GM18858 (cell line): ENCODE measurements around the gene FBXO24.

ENCODE experiments used
- ATAC-seq: cut with Tn5 transposase; IDR thresholded peaks from one replicate; pipeline ENCODE4 v1.9.1; 2021; ENCODE audit not compliant: unreplicated experiment

The FBXO24 gene

DNA sequence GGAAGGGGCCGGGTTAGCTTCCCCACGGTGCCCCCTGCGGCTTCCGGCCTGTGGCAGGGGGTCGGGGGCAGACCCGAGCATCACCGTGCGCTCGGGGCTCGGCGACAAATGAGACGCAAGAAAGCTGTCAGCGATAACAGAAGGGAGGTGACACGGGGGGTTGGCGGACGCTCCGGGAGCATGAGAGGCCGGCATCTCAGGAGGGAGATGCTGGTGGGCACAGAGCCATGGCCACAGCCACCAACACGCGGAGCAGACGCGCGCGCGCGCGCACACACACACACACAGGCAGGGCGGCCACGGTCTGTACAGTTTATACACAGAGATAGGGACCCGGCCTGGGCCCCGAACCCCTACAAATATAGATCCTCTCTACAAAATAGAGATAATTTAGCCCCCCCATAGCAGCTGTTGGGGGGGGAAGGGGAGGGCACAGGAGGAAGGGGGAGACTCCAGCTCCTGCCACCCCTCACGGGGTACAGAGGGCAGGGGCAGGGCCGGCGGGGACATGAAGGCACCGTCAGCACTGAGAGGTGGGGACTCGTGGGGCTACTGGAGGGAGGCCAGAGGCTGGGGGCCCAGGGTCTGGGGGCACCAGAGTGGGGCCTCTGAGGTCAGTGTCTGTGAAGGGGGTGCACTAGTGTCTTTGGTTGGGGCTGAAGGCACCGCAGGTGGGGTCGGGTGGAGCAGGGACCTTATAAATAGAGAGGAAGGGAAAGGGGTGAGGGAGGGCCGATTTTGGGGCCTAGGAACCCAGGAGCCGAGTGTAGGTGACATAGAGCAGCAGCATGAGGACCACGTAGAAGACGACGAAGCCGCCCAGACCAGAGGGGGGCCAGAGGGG is 11.5 kb upstream of the FBXO24 start:
- no peak for ATAC-seq

DNA sequence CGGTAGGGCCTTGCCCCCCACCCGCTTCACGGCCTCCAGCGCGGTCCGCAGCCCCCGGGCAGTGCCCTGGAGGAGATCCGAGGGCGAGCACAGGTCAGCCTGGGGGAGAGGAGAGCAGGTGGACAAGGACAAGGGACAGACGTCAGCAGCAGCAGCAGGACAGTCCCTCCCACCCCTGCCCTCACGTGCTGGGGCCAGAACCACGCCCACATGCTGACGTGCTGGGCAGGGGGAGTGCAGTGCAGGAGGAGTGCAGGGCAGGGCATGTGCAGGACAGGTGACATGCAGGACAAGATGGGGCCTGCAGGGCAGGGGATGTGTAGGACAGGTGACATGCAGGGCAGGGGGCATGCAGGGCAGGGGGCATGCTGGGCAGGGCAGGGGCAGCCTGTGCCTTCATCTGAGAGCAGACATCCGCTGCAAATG is 10.9 kb upstream of the FBXO24 start:
- ATAC-seq = no peak

DNA sequence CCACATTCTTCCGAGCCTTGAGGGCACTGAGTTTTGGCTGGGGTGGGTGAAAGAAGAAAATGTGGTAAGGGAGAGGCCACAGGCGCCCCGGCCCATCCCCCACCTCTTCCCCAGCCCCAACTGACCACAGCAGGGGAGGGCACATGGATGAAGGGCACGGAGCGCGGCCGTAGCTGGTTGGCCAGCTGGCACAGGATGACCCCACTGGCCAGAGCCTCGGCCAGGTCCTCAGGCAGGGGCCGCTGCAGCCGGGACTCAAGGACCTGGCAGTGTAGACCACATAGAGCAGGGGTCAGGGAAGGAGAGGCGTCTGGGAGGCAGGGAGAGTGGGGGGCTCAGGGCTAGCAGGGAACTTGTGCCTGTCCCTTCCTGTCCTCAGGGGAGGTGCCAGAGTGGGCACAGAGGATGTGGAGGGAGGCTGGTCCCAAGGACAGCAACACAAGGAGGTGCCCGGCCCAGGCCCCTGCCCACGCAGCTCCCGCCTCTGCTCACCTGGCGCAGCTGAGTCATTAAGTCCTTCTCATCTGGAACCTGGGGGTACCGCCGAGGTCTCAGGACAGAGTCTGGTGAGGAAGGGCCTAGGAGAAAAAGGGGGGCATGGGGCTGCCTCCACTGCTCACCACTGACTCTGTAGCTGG is 10.3 kb upstream of the FBXO24 start:
- no peak for ATAC-seq

DNA sequence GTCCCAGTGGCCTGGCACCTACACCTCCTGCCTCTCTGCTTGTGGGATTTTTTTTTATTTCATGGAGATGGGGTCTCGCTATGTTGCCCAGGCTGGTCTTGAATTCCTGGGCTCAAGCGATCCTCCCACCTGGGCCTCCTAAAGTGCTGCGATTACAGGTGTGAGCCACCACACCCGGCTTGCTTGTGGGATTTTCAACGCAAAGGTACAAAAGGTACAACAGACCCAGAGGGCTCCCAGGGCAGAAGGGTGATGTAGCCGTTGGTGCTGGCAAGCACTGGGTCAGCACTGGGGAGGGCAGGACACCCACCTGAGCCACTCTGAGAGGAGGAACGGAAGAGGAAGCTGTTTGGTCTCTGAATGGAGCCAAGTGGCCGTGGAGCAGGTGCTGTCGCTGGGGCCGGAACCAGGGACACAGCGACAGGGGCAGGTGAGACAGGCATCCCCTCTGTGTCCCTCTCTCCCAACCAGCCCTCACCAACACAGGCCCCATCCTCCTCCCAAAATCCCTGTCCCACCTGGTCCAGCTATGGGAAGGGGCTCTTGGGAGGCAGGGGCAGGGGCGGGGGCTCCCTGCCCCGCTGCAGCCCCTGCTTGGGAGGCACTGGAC is 9.6 kb upstream of the FBXO24 start:
- no peak for ATAC-seq

DNA sequence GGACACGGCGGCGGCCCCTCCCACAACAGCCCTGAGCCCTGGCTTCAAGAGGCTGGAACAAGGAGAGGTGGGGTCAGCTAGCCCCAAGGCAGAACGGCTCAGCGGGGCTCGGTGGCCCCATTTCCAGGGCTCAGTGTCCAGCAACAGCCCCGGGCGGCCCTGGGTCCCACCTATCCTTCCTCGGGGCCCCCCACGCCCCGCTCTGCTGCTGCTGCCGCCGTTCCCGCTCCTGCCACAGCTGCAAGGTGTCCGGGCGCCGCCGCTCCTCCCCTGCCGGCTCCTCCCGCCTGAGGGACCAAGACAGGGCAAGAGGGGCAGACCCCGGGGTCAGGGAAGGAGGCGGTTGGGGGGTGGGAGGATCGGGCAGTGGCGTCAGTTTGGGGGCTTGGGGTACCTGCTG is 9.0 kb upstream of the FBXO24 start:
- no peak for ATAC-seq

DNA sequence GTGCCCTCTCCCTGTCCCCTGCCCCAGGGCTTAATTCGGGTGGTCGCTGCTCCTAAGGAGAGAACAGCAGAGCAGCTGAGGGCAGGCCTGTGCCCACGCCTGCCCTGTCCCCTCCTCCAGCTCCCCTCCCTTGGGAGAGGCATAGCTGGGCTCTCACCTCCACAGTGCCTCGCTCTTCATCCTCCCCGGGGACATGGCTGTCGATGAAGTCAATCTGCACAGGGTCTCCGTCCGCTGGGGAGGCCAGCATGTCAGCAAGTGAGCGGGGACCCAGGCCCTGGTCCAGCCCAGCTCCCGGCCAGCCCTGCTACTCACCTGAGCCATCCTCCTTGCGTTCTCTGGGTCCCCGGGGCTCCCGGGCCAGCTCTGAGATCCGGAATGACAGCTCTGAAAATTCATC is 8.6 kb upstream of the FBXO24 start:
- ATAC-seq = no peak

DNA sequence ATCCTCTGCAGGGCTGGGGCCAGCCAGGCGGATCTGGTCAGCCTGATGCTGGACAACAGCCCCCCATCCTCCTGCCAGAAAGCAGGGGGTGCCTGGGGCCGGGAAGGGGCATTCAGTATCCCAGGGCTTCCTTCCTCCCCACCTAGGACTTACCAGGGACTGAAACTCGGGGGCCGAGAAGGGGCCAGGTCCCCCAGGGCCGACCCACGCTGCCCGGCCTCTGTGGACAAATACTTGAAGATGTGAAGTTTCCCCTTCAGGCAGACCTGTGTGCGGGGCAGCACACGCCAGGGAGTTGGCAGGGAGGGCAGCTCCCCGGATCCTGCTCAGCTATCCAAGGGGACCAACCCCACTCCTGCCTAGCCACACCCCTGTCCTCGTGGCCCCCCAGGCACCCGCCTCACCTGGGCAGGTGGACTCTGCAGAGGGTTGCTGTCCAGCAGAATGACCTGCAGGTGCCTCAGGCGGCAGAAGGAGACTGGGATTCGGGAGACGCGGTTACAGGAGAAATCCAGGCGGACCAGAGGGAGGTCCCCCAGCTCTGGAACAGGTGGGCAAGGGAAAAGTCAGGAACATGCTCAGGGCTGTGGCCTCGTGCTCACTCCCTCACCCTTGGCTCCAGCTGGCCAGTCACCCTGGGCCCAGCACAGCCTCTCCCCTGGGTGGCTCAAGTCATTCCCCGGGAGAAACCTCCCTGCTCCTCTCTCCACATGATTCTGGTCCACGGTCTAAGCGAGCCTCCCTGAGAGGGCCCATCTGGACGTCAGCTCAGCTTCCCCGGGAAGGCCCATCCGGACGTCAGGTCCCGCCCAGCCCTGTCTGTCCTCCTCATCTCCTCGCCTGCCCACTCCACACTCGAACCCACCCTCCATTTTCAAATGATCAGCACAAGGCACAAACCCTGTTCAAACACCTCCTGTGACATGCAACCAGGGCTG is 7.6 kb upstream of the FBXO24 start:
- no peak for ATAC-seq

DNA sequence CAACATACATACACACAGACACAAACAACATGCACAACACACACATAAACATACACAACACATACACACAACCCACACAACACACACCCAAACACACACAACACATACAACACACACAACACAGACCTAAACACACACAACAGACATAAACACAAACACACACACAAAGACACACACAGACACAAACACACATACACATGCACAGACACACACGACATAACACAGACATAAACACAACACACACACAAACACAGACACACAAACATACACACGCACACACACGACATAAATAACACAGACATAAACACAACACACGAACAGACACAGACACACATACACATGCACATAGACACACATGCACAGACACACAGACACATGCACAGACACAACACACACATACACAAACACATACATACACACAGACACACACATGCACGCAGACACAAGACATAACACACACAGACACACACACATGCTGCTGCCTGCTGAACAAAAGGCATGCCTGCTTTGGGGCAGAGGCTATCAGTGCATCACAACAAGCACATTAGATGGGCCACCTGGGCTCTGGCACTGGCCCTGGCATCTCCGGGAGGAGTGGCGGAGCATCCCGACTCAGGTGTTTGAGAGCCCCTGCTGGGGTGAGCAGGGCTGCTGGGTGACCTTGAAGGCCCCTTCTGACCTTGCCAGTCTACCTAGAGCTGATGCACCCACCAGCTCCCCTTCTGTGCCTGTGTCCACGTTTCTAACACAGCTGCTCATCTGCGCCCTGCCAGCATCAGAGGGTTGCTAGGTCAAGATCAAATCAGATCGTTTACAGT is 5.5 kb upstream of the FBXO24 start:
- no peak for ATAC-seq

DNA sequence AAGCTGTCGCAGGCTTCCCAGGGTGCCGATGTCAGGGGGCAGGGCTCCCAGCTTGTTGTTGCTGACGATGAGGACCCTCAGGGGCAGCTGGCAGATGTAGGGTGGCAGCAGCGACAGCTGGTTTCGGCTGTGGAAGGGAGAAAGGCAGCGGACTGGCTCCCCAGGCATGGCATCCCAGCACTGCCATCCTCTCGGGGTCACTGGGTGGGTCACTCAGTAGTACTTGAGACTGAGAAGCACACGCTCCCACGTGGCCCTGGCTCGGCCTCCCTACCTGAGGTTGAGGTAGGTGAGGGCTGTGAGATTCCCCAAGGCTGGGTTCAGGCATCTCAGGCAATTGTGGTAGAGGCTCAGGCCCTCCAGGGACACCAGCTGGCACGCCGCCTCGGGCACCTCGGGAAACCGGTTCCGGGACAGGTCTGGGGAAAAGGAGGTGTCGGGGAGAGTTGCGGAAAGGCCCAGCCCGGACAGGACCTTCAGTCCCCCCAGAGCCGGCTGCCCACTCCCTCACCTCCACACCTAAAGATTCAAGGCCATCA is 4.0 kb upstream of the FBXO24 start:
- ATAC-seq = no peak

DNA sequence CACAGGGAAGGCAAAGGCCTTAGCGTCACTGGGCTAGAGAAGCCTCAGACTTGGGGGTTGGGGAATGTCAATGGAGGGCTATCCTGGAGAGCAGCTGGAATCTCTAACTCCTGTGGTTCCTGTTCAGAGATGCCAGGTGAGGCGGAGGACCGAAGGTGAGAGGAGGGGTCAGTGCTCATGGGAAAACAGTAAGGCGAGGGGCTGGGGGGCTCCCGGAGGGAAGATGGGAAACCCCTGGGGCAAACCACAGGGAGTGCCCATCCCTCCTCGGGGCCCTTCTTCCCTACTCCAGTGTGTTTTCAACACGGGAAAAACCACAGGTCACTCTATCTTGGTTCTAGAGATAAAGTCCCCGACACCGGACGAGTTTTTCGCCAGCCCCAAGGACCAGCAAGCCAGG is 3.5 kb upstream of the FBXO24 start:
- no peak for ATAC-seq

DNA sequence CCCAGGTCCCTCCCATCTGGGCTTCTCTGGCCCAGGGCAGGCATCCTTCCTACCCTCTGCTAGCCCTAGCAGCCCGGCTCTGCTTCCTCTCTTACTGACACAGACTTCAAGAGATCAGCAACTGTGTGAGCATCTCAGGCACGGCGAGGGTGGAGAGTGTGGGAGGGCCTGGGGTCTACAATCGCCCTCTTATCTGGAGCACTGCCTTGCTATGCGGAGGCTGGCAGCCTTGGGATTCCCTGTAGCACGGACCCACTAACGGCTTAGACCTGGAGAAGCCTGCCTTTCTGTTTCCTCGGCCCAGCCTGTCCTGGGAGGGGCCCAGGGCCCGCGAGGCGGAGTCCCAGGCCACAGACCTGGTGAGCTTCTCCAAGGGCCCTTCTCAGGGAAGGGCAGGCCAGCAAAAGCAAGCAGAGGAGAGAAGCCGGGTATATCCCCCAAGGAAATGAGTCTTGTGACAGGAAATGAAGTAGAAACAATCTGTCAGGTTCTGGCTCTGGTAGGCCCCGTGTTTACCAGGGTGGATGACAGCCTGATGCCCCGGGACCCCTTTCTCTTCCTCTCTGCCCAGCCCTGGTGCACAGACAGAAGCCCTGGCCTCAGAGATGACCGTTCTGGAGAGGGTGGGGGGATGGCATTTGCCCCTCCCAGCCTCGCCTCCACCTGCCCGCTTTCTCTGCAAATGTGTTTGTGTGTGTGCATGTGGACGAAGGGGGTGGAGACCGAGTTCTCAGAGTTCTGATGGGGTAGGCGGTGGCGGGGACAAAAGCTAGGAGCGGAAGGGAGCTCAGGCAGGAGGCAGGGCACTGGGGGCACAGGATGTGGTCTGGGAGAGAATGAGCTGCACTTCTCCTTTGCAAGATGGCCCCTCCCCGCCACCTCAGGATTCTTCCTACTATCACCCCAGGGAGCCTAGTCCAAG is 2.7 kb upstream of the FBXO24 start:
- ATAC-seq = no peak

DNA sequence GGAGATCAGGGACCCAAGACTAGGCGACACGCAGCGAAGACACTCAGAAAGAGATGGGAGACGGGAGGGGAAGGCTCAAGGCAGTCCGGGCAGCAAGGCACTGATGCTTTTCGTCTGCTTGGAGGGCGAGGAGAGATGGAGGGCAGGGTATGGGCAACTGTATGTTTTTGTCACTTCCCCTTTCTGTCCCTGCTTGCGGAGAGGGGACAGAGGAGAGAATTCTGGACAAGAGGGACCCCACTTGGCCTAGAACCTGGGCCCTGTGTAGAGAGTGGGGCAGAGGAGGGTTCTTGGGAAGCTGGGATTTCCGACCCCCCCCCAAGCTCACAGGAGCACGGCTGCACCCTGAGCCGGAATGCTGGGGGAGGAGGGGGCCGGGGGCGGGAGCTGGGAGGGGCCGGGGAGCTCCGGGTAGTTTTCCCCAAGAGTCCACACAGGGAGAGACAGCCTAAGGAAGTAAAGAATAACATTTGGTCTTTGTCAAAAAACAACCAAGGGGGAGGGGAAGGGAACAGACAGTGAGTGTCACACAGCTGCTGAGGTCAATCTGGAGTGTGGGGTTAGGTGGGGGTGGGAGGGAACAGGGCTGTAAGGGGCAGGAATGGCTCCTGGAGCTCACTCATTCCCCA is 2.0 kb upstream of the FBXO24 start:
- ATAC-seq = no peak

DNA sequence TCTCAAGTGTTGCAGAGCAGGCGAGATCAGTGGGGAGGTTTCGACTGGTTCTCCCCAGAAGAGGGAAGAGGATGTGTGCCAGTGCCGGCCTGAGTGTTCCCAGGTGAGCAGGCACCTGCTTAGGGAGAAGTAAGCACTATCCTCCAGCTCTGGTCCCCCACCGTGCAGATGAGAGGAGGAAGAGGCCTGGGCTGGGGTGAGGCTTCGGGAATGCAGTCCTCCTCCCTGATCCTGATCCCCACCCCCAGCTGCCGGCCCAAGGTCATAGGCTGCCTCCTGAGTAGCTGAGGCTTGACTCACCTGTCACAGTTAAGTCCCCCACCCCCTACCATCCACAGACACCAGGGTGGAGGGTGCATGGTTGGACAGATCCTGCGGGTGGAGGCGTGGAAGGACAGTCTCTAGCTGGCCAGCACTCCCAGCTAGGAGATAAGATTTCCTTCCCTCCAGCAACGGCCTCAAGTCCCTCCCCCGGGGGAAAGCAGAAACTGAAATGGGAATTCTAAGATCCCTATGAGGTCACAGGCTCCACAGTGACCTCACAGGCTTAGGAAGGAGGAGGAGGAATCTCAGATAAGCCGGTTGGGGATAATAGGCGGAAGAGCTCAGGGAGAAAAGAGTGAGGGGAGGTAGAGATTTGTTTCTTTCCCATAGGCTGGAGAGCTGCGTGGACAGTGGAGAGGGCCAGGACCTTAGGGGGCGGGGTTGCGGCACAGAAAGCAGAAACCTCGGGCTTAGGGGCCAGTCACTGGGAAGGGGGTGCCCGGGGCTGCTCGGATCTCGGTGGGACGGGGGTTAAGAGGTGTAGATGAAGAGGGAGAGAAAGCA is 1.2 kb upstream of the FBXO24 start:
- ATAC-seq = no peak

DNA sequence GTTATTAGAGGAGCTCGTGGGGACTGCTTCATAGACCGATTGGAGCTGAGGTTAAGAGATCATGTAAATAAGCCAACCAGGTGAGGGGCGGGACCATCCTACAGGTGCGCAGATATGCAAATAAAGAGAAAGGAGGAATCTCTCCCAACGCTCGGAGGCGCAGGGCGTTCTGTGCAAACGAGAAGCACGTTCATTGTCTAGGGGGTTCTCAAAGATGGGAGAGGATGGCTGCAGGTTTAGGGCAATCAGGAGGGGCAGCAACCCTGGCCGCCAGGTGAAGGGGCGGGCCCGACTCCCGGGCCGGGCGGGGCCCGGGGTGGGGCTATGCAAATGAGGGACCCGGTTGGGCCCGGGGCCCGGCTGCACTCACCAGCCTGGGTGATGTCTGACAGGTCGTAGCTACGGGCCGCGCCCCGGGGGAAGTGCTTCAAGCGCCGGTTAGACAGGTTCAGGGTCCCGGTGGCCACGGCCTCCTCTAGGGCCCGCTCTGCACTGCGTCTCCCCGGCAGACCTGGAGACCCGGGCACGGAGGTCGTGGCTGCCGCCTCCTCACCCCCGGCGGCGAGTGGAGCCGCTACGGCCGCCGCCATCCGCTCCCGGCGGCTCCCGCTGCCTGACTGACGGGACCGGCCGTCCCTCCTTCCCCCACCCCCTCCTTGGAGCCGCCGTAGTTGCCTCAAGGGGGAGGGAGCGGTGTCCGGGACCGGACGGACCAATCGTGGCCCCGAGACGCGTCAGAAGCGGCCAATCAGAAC is 440 bp upstream of the FBXO24 start, which contains the start of gene LRCH4:
TSS of gene LRCH4 (minus strand) at position 619 of the 755 bp plus-strand sequence. CDS start at position 590, 29 bp downstream.
- peak; percentile 10 for ATAC-seq

DNA sequence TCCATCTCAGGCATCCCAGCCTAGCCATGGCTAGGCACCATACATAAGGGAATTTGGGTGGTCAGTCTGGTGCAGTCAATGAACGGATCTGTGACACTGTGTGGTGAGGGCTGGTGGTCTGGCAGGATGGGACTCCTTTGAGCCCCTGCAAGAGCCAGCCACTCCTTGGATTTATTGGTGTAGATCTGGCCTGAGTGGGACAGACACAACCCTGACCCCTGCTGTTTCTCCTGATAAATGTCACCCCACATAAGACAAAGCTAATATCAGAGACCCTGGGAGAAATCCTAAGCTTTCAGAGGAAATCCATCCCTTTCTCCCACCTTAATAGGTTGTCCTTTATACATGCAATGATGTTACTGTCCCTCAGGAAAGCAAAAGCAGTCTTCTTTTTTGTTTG is 2.3 kb downstream of the FBXO24 start:
- no peak for ATAC-seq

DNA sequence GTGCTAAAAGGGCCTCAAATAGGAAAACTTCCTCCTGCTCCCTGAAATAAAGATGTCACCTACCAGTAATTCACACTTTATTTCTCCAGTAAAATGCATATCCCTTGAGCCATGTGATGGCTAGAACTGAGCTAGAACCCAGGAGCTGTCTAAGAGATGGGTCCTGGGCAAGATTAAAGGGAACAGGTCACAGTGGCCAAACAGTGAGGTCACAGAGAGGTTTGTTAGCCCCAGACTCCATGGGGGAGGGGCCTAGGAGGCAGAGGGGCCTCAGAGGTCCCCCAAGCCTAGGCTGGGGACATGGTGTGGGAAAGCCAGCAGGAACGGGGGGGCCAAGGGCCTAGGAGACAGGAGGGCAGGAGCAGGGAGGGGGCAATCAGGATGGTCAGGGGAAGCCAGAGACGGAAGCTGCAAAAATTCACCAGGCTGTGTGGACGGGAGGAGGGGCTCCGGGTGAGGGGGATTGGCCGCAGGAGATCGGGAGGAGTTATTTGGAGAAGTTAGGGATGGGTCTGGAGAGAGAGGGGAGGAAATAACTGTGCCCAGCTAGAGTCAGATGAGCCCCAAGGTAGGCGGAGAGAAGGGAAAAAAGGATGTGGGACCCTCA is 3.3 kb downstream of the FBXO24 start:
- ATAC-seq = no peak
